H1 (cell line): ENCODE data around the gene SVEP1. TPM values are rescaled to one million over a fixed set of nuclear protein-coding genes. Genes with fewer than 3 reads are reported as not detected.

Experiments used
- CTCF ChIA-PET: fragments of 300-600 bp; sonication (Branson Sonifier 250); formaldehyde crosslinking; loops from one replicate; lab custom pipeline; 2021; ENCODE audit not compliant: partially characterized antibody; lab: Charles Lee
- POLR2A ChIA-PET: fragments of 300-600 bp; sonication (Branson Sonifier 250); formaldehyde crosslinking; loops from one replicate; lab custom pipeline; 2021; ENCODE audit warnings: inconsistent platforms; ENCODE audit not compliant: partially characterized antibody; lab: Charles Lee
- DNase-seq, 2 experiments: peaks; one replicate each; pipeline versions ENCODE4 v3.0.0 to v3.0.0-alpha.2; 2010 to 2022; ENCODE audit warnings: low spot score in 2 of 2, low read depth in 1 of 2, mixed read lengths in 1 of 2
- FAIRE-seq: peaks from 2 replicates; lab custom pipeline; 2011; peaks lifted over from hg19 to GRCh38; lab: Jason Lieb, UNC
- H2AFZ ChIP-seq: 2 replicates; pipeline ENCODE4 v1.8.1; 2012; ENCODE audit warnings: low read length, inconsistent platforms
- H2AK5ac ChIP-seq: 2 replicates; pipeline ENCODE4 v1.6.1; 2013; ENCODE audit warnings: low read depth, low read length
- H2BK120ac ChIP-seq: replicated peaks from 2 replicates; pipeline ENCODE3; 2013; ENCODE audit warnings: low read depth, low read length, inconsistent platforms
- H2BK12ac ChIP-seq: 2 replicates; pipeline ENCODE4 v1.6.1; 2013; ENCODE audit warnings: low read depth, low read length
- H2BK15ac ChIP-seq: 2 replicates; pipeline ENCODE4 v1.6.1; 2013; ENCODE audit warnings: low read length
- H2BK20ac ChIP-seq: 2 replicates; pipeline ENCODE4 v1.6.1; 2013; ENCODE audit warnings: low read length
- H2BK5ac ChIP-seq: 2 replicates; pipeline ENCODE4 v1.6.1; 2013; ENCODE audit warnings: low read depth, low read length
- H3K14ac ChIP-seq: 2 replicates; pipeline ENCODE4 v1.6.1; 2013; ENCODE audit warnings: inconsistent platforms; ENCODE audit not compliant: insufficient read length
- H3K18ac ChIP-seq: 2 replicates; pipeline ENCODE4 v1.6.1; 2013; ENCODE audit warnings: low read length; ENCODE audit errors: extremely low read depth
- H3K23ac ChIP-seq: 2 replicates; pipeline ENCODE4 v1.6.1; 2013; ENCODE audit warnings: inconsistent platforms; ENCODE audit not compliant: insufficient read length
- H3K23me2 ChIP-seq: 2 replicates; pipeline ENCODE4 v1.6.1; 2013; ENCODE audit warnings: low read depth, low read length
- H3K27ac ChIP-seq: 2 replicates; pipeline ENCODE4 v1.6.1; 2011; ENCODE audit warnings: low read depth, low read length, inconsistent platforms
- H3K27me3 ChIP-seq, 4 experiments: replicated peaks in 1 of 4; 1 replicate in 1 of 4; 2 replicates in 3 of 4; pipeline versions ENCODE4 v1.6.1 to v1.8.1; 2011 to 2013; ENCODE audit warnings: low read length in 3 of 4, mild to moderate bottlenecking in 3 of 4, inconsistent platforms in 2 of 4, mixed read lengths in 2 of 4, moderate library complexity in 1 of 4; ENCODE audit not compliant: control insufficient read depth in 3 of 4, insufficient read depth in 3 of 4; ENCODE audit errors: extremely low read depth in 1 of 4
- H3K36me3 ChIP-seq, 4 experiments: 2 replicates each; pipeline versions ENCODE4 v1.6.1 to v1.8.1; 2011 to 2013; ENCODE audit warnings: mild to moderate bottlenecking in 4 of 4, low read length in 3 of 4, moderate library complexity in 2 of 4, control low read depth in 1 of 4, inconsistent platforms in 1 of 4; ENCODE audit not compliant: insufficient read depth in 4 of 4, control insufficient read depth in 2 of 4
- H3K4ac ChIP-seq: replicated peaks from 2 replicates; pipeline ENCODE3; 2013; ENCODE audit warnings: low read length, low read depth, mixed read lengths, inconsistent platforms; ENCODE audit not compliant: insufficient read length
- H3K4me1 ChIP-seq, 4 experiments: replicated peaks in 1 of 4; 1 replicate in 1 of 4; 2 replicates in 3 of 4; pipeline versions ENCODE4 v1.6.1 to v1.8.1; 2011 to 2013; ENCODE audit warnings: low read length in 3 of 4, inconsistent platforms in 2 of 4, mixed read lengths in 1 of 4; ENCODE audit not compliant: insufficient read depth in 4 of 4, control insufficient read depth in 3 of 4
- H3K4me2 ChIP-seq, 2 experiments: 2 replicates each; pipeline versions ENCODE4 v1.6.1 to v1.8.1; 2011 to 2013; ENCODE audit warnings: low read depth in 2 of 2, low read length in 2 of 2, control low read depth in 1 of 2, inconsistent platforms in 1 of 2, mild to moderate bottlenecking in 1 of 2; ENCODE audit not compliant: insufficient read depth in 1 of 2
- H3K4me3 ChIP-seq, 4 experiments: fragments of 200-600, 300-600 bp in 1 of 4; sonication (generic), shearing (Covaris generic), sonication (Bioruptor Twin) in 1 of 4; 2 replicates each; pipeline versions ENCODE4 v1.5.1 to v1.8.1; 2011 to 2016; ENCODE audit warnings: low read length in 4 of 4, low read depth in 3 of 4, control low read depth in 2 of 4, inconsistent platforms in 2 of 4, mild to moderate bottlenecking in 2 of 4, mixed read lengths in 1 of 4, moderate library complexity in 1 of 4; ENCODE audit not compliant: insufficient read depth in 2 of 4; ENCODE audit errors: extremely low read depth in 1 of 4
- H3K56ac ChIP-seq: replicated peaks from 2 replicates; pipeline ENCODE3; 2013; ENCODE audit warnings: low read depth, mild to moderate bottlenecking, mixed read lengths, low read length, inconsistent platforms; ENCODE audit not compliant: insufficient read length
- H3K79me1 ChIP-seq: 2 replicates; pipeline ENCODE4 v1.6.1; 2013; ENCODE audit warnings: low read depth, low read length, control low read depth
- H3K79me2 ChIP-seq, 2 experiments: 2 replicates each; pipeline versions ENCODE4 v1.6.1 to v1.8.1; 2012 to 2013; ENCODE audit warnings: low read length in 2 of 2, mild to moderate bottlenecking in 2 of 2, inconsistent platforms in 1 of 2; ENCODE audit not compliant: insufficient read depth in 2 of 2, control insufficient read depth in 1 of 2
- H3K9ac ChIP-seq, 4 experiments: replicated peaks in 1 of 4; 1 replicate in 1 of 4; 2 replicates in 3 of 4; pipeline versions ENCODE4 v1.6.1 to v1.8.1; 2011 to 2013; ENCODE audit warnings: low read depth in 3 of 4, low read length in 3 of 4, control low read depth in 2 of 4, mild to moderate bottlenecking in 2 of 4, moderate library complexity in 2 of 4, inconsistent platforms in 1 of 4; ENCODE audit errors: extremely low read depth in 1 of 4
- H3K9me3 ChIP-seq, 2 experiments: 2 replicates each; pipeline versions ENCODE4 v1.6.1 to v1.8.1; 2012 to 2013; ENCODE audit warnings: mild to moderate bottlenecking in 2 of 2, moderate library complexity in 2 of 2, control low read depth in 1 of 2, inconsistent platforms in 1 of 2, low read depth in 1 of 2, low read length in 1 of 2, mixed read lengths in 1 of 2; ENCODE audit not compliant: insufficient read depth in 2 of 2
- H4K20me1 ChIP-seq, 2 experiments: replicated peaks in 1 of 2; 2 replicates each; pipeline versions ENCODE3 to v1.8.1; 2011 to 2013; ENCODE audit warnings: inconsistent platforms in 2 of 2, low read length in 2 of 2, mild to moderate bottlenecking in 1 of 2; ENCODE audit not compliant: insufficient read depth in 2 of 2, control insufficient read depth in 1 of 2
- H4K5ac ChIP-seq: 2 replicates; pipeline ENCODE4 v1.6.1; 2013; ENCODE audit warnings: low read length, low read depth, mixed read lengths, inconsistent platforms; ENCODE audit not compliant: insufficient read length
- H4K8ac ChIP-seq: 2 replicates; pipeline ENCODE4 v1.8.0; 2013; ENCODE audit warnings: mild to moderate bottlenecking, moderate library complexity, low read length, inconsistent platforms; ENCODE audit not compliant: insufficient read depth; ENCODE audit errors: extremely low read depth
- H4K91ac ChIP-seq: replicated peaks from 2 replicates; pipeline ENCODE3; 2013; ENCODE audit warnings: low read length, mixed read lengths, inconsistent platforms; ENCODE audit not compliant: insufficient read length
- SP1 ChIP-seq: IDR thresholded peaks from 2 replicates; pipeline ENCODE4 v1.6.1; 2011; ENCODE audit warnings: low read depth, low read length
- WGBS, 2 experiments: shearing (Covaris generic) in 1 of 2; methylation state at CpG; one replicate each; pipeline versions ENCODE4 v1.1.6 to v1.1.7; 2013 to 2015; ENCODE audit warnings: low lambda C conversion rate in 2 of 2, mixed read lengths in 2 of 2, inconsistent platforms in 1 of 2, low coverage in 1 of 2, missing lambda C conversion rate in 1 of 2; ENCODE audit not compliant: insufficient replicate concordance in 2 of 2, insufficient coverage in 1 of 2, insufficient read length in 1 of 2; ENCODE audit errors: extremely low coverage in 1 of 2, missing lambda C conversion rate in 1 of 2; 5-methylcytosine and 5-hydroxymethylcytosine counted together
- polyA plus RNA-seq, 7 experiments: library from polyadenylated mRNA; depleted of rRNA in 3 of 7; stranded (reverse) in 5 of 7; unstranded in 2 of 7; fragments of >200 nt in 5 of 7; fragments of 200-250 nt in 2 of 7; gene quantifications; 1 replicate in 5 of 7; 2 replicates in 1 of 7; 4 replicates in 1 of 7; pipeline versions ENCODE4 v1.2.1 to v1.2.3, GENCODE V29; 2011 to 2013; ENCODE audit warnings: missing spikeins in 2 of 7, mixed read lengths in 2 of 7
- total RNA-seq: library from RNA; stranded (reverse); fragmentation: NEBNext Ultra II Directional; extraction: Animal tissue kit (Norgen Biotek cat#: 25700); gene quantifications from 2 replicates; pipeline ENCODE4 v1.2.1, GENCODE V29; 2021

SVEP1 gene
- total and polyA plus RNA-seq, 2 of the 8 experiments (the other 6 are each of a cell fraction or from before 2014, with no cell fraction given), result 0.11 to 0.37 TPM

DNA sequence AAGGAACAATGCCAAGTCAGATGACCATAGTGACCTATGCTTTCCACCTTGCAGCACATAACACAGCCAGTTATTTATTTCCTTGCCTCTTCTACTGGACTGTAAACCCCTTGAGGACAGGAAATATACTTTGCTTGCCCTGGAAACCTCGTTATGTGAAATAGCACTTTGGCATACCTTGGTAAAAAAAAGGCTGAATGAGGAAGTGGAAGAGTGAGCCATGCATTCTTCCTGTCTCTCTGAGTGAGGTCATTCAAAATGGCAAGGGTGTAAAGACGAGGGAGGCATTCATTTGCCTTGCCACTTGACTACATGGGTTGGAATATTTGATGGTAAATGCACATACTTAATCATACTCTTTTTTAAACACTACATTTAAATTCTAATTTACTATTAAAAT, 42.8 kb upstream of the SVEP1 start:
- H3K4me3 ChIP-seq, result no peak overlapping the region
- no peak overlapping the region for H3K18ac ChIP-seq
- H3K23me2 ChIP-seq, result no peaks in the 10 kb centered on the region
- H3K27me3 ChIP-seq, result no peaks in the 10 kb centered on the region
- TF ChIP-seq SP1, result no peak
- H2AK5ac ChIP-seq, result no peak overlapping the region
- FAIRE-seq, result no peak
- no peak overlapping the region for H2BK5ac ChIP-seq
- POLR2A ChIA-PET, result no interaction called here
- no peak overlapping the region for H4K8ac ChIP-seq
- no peak overlapping the region for H2BK20ac ChIP-seq
- no peak overlapping the region for H3K9ac ChIP-seq
- DNase-seq, result no peak
- no peak overlapping the region for H2BK12ac ChIP-seq
- H3K56ac ChIP-seq, result no peak overlapping the region
- no peaks in the 10 kb centered on the region for H3K79me2 ChIP-seq
- WGBS, 2 experiments, result 96% methylated on average over 2 of the region's 2 CpGs; no CpG with 5 or more reads in 1 of the 2 experiments
- H2BK120ac ChIP-seq, result no peak overlapping the region
- H2BK15ac ChIP-seq, result no peak overlapping the region
- H3K79me1 ChIP-seq, result no peaks in the 10 kb centered on the region
- H3K36me3 ChIP-seq, result no peaks in the 10 kb centered on the region
- no peak overlapping the region for H3K4ac ChIP-seq
- H2AFZ ChIP-seq, result no peak overlapping the region
- H3K27ac ChIP-seq, result no peak overlapping the region
- H3K9me3 ChIP-seq, result no peaks in the 10 kb centered on the region
- H3K4me1 ChIP-seq, result peaks cover 0 to 7% (median 0%) of the 10 kb centered on the region in 4 experiments; a peak in 1 of 7 replicates
- CTCF ChIA-PET, result interaction anchor here (0.9 to 2.0 kb wide), 4 partner anchors 194 to 443 kb away, joined by 3 to 18 read pairs (median 7); no protein-coding TSS in a partner anchor
- no peak overlapping the region for H4K5ac ChIP-seq
- H3K23ac ChIP-seq, result no peak overlapping the region
- H3K14ac ChIP-seq, result no peak overlapping the region
- H4K20me1 ChIP-seq, result no peaks in the 10 kb centered on the region
- no peak overlapping the region for H4K91ac ChIP-seq
- no peak overlapping the region for H3K4me2 ChIP-seq
